Renal pelvis (tissue), 3 donors: Measurements from ENCODE around the gene IL2. TPM values are rescaled to one million over a fixed set of nuclear protein-coding genes. Genes with fewer than 3 reads are reported as not detected.

Source experiments
- polyA plus RNA-seq, 3 donors: library from polyadenylated mRNA; unstranded; fragments of 120-200 nt; gene quantifications; one replicate each; pipeline ENCODE4 v1.2.1, GENCODE V29; 2013; ENCODE audit not compliant: insufficient read length in 3 of 3

IL2 gene
- polyA plus RNA-seq, 3 donors, result not detected

Other genes starting within 250 kb of the IL2 start
- not detected for gene ADAD1, start 77.7 kb downstream of the IL2 start, polyA plus RNA-seq
- gene IL21, start 164.3 kb upstream of the IL2 start, polyA plus RNA-seq, result not detected